DMS 273 treated with DMSO at 0.1 percent for 48 hours (cell line): ENCODE data around the gene PROCA1.
A peak's percentile ranks its signal among the peaks of the same experiment; 100 is the strongest.
"Not testable (repeated sequence)": the region's sequence is repeated elsewhere in the genome, so short reads cannot be mapped to it uniquely, and the experiment has no call there.

Source experiments
- DNase-seq: peaks from one replicate; lab custom pipeline; 2025; lab: John Stamatoyannopoulos, UW

PROCA1 gene

GRCh38 chr17:28669918-28670317 is 41.8 kb downstream of the PROCA1 start:
- DNase-seq: no peak

GRCh38 chr17:28667870-28668269 is 43.8 kb downstream of the PROCA1 start:
- DNase-seq: no peak

GRCh38 chr17:28665994-28666393 is 45.7 kb downstream of the PROCA1 start:
- no peak for DNase-seq

GRCh38 chr17:28663723-28664122 is 48.0 kb downstream of the PROCA1 start:
- no peak for DNase-seq

GRCh38 chr17:28662527-28662829 is 49.2 kb downstream of the PROCA1 start:
- DNase-seq: no peak

GRCh38 chr17:28661635-28662526 is 49.8 kb downstream of the PROCA1 start, which contains the start of the genes SDF2 and SUPT6H:
TSS of gene SDF2 (minus strand) at chr17:28661906. CDS start at chr17:28661876, 30 bp downstream.
TSS of gene SUPT6H (plus strand) at chr17:28662205. CDS start at chr17:28673402, 11,197 bp downstream.
- DNase-seq: peak; percentile 82

- DNase-seq: not testable (repeated sequence)
These were observed 52.2 kb downstream of the PROCA1 start for GRCh38 chr17:28659497-28659881.

GRCh38 chr17:28658766-28659496 is 52.8 kb downstream of the PROCA1 start:
- DNase-seq: not testable (repeated sequence)

GRCh38 chr17:28658342-28658741 is 53.3 kb downstream of the PROCA1 start:
- not testable (repeated sequence) for DNase-seq

- no peak for DNase-seq
These were observed 53.9 kb downstream of the PROCA1 start for GRCh38 chr17:28657756-28658155.

GRCh38 chr17:28655160-28655559 is 56.5 kb downstream of the PROCA1 start:
- DNase-seq: no peak
